Heart left ventricle (tissue), 16 donors: ENCODE data around the gene KANSL3. TPM values are rescaled to one million over a fixed set of nuclear protein-coding genes. Genes with fewer than 3 reads are reported as not detected.
"Not testable (repeated sequence)": the region's sequence is repeated elsewhere in the genome, so short reads cannot be mapped to it uniquely, and the experiment has no call there.

ENCODE experiments used
- ATAC-seq, 4 donors: fragments of 200-7000 bp; cut with Tn5 transposase; one replicate each; pipeline ENCODE4 v1.9.1; 2020 to 2022; ENCODE audit warnings: moderate library complexity in 4 of 4, mild to moderate bottlenecking in 3 of 4, moderate number of reproducible peaks in 1 of 4
- DNase-seq, 5 donors: peaks; one replicate each; pipeline ENCODE4 v3.0.0-alpha.2; 2020
- H3K27ac ChIP-seq, 12 donors: fragments of 200-600 bp; sonication (generic) in 4 of 12; one replicate each; pipeline versions ENCODE4 v1.5.0 to v1.8.0; 2016 to 2022; ENCODE audit warnings: mild to moderate bottlenecking in 2 of 12
- H3K27me3 ChIP-seq, 9 donors: fragments of 200-600 bp; sonication (generic) in 2 of 9; one replicate each; pipeline versions ENCODE4 v1.5.1 to v1.8.0; 2016 to 2022; ENCODE audit warnings: mild to moderate bottlenecking in 3 of 9
- H3K36me3 ChIP-seq, 9 donors: fragments of 200-600 bp; sonication (generic) in 2 of 9; one replicate each; pipeline versions ENCODE4 v1.5.0 to v1.8.0; 2018 to 2022; ENCODE audit warnings: mild to moderate bottlenecking in 2 of 9
- H3K4me1 ChIP-seq, 12 donors: fragments of 200-600 bp; sonication (generic) in 4 of 12; one replicate each; pipeline versions ENCODE4 v1.5.0 to v1.8.0; 2016 to 2022; ENCODE audit warnings: mild to moderate bottlenecking in 3 of 12
- H3K4me3 ChIP-seq, 12 donors: fragments of 200-600 bp; sonication (generic) in 4 of 12; one replicate each; pipeline versions ENCODE4 v1.5.0 to v1.8.0; 2017 to 2022; ENCODE audit warnings: mild to moderate bottlenecking in 9 of 12, moderate library complexity in 4 of 12
- H3K9me3 ChIP-seq, 12 donors: fragments of 200-600 bp; sonication (generic) in 4 of 12; one replicate each; pipeline versions ENCODE4 v1.5.0 to v1.8.0; 2016 to 2022; ENCODE audit warnings: mild to moderate bottlenecking in 1 of 12
- CTCF ChIP-seq, 12 donors: fragments of 200-600 bp; sonication (generic) in 4 of 12; IDR thresholded peaks; one replicate each; pipeline versions ENCODE4 v1.5.0 to v1.8.0; 2018 to 2022; ENCODE audit warnings: antibody characterized with exemption in 12 of 12, mild to moderate bottlenecking in 5 of 12
- POLR2A ChIP-seq, 2 donors: fragments of 450-650 bp; IDR thresholded peaks; one replicate each; pipeline ENCODE4 v1.6.1; 2017; ENCODE audit warnings: antibody characterized with exemption in 2 of 2, mild to moderate bottlenecking in 2 of 2, moderate library complexity in 2 of 2
- WGBS, 4 donors: extraction: QIAGEN DNeasy Blood & Tissue Kit in 2 of 4; methylation state at CpG; one replicate each; pipeline versions ENCODE4 v1.1.5 to v1.1.7; 2013 to 2018; 5-methylcytosine and 5-hydroxymethylcytosine counted together
- intact Hi-C, 10 donors: fragments of 100-400 bp; cut with DNase I; formaldehyde crosslinking; loops; one replicate each; pipeline versions ENCODE4 v1.11.1 to v1.14.2; 2022
- polyA plus RNA-seq, 2 donors: library from polyadenylated mRNA; stranded (reverse); fragments of 200-250 nt; gene quantifications; one replicate each; pipeline ENCODE4 v1.2.3, GENCODE V29; 2013
- total RNA-seq, 9 donors: library from RNA; depleted of rRNA in 2 of 9; stranded (reverse); fragments of >200 nt in 2 of 9; fragmentation: NEBNext Ultra II Directional in 3 of 9; extraction: Animal tissue kit (Norgen Biotek cat#: 25700) in 3 of 9; gene quantifications; one replicate each; pipeline versions ENCODE4 v1.1.0 to v1.2.4, GENCODE V29; 2016 to 2023
- donor health status: ischemic (EF 13 %, LVEDD 7.1; RV severe dilation, severe dysfunction).
- donor health status: healthy with polysubstance abuse.
- donor health status: DM: no; HTN: yes; CAD: no.
- donor health status: DM: no; HTN: no; CAD: no.
- donor health status: ischemic (EF 25% LVEDD 6.9; RV normal size, moderate dysfunction).
- donor health status: ischemic (EF 25% LVEDD 5.7; RV mildly dilated, moderate dysfunction).
- donor health status: healthy.
- donor health status: DM: yes; HTN: yes; CAD: no.
- donor health status: ischemic (EF 35%, LVEDD 5.7; RV mildly dilated, moderate dysfunction).
- donor health status: nonischemic (EF 11% LVEDD 7.7; RV severe dilation, severe dysfunction).
- donor health status: DM: yes; HTN: yes; CAD: no.
- donor health status: PGD.
- donor health status: ischemic (EF 29% LVEDD 5.4; RV normal size, mild dysfunction).
- donor health status: nonischemic (EF 23%, LVEDD 6.1; RV moderate dilation, normal function).

The KANSL3 gene
- total and polyA plus RNA-seq, 11 donors = 13.8 to 38.0 (median 30.3) TPM

GRCh38 chr2:96680561-96681141 lies 42.5 kb upstream of the KANSL3 start:
- Histone ChIP-seq H3K27me3 (no peaks in the 10 kb centered on the region), H3K4me3 (no peak overlapping the region), H3K27ac (no peak overlapping the region), H3K36me3 (no peaks in the 10 kb centered on the region), H3K4me1 (peaks cover 0 to 19% (median 4%) of the 10 kb centered on the region in 12 donors), H3K9me3 (no peaks in the 10 kb centered on the region)
- intact Hi-C loops = no loop called here
- DNase-seq = no peak
- ATAC-seq = no peak
- no peak for TF ChIP-seq CTCF (IDR thresholded peaks at IDR 0.05)
- TF ChIP-seq POLR2A (IDR thresholded peaks at IDR 0.05) = no peak
- WGBS, 4 donors = 75 to 88% (median 83%) methylated on average over 5 of the region's 5 CpGs

- intact Hi-C loops = no loop called here
- Histone ChIP-seq H3K4me1 (peaks cover 0 to 12% (median 0%) of the 10 kb centered on the region in 12 donors), H3K27me3 (no peaks in the 10 kb centered on the region), H3K36me3 (no peaks in the 10 kb centered on the region), H3K9me3 (no peaks in the 10 kb centered on the region), H3K4me3 (no peak overlapping the region), H3K27ac (no peak overlapping the region)
- no peak for TF ChIP-seq CTCF (IDR thresholded peaks at IDR 0.05)
- no peak for TF ChIP-seq POLR2A (IDR thresholded peaks at IDR 0.05)
- 39 to 49% (median 42%) methylated on average over 9 of the region's 9 CpGs for WGBS, 4 donors
- DNase-seq (no peak), ATAC-seq (peak in 2 of 4 donors; percentile 42 to 54)
Measured at GRCh38 chr2:96679848-96680247, 41.7 kb upstream of the KANSL3 start.

- no peak for ATAC-seq
- TF ChIP-seq POLR2A (IDR thresholded peaks at IDR 0.05) (no peak), CTCF (IDR thresholded peaks at IDR 0.05) (no peak)
- Histone ChIP-seq H3K9me3 (no peaks in the 10 kb centered on the region), H3K4me1 (peaks cover 0 to 15% (median 4%) of the 10 kb centered on the region in 12 donors), H3K27me3 (no peaks in the 10 kb centered on the region), H3K4me3 (no peak overlapping the region), H3K36me3 (no peaks in the 10 kb centered on the region), H3K27ac (no peak overlapping the region)
- no peak for DNase-seq
- intact Hi-C loops = no loop called here
- WGBS, 4 donors = 83 to 92% (median 88%) methylated on average over 13 to 15 of the region's 15 CpGs
Measured at GRCh38 chr2:96669539-96670215, 31.6 kb upstream of the KANSL3 start.

- no peak for TF ChIP-seq CTCF (IDR thresholded peaks at IDR 0.05)
- no peak for TF ChIP-seq POLR2A (IDR thresholded peaks at IDR 0.05)
- H3K27me3 ChIP-seq = no peaks in the 10 kb centered on the region
- no peak overlapping the region for H3K27ac ChIP-seq
- peaks cover 0 to 17% (median 4%) of the 10 kb centered on the region in 12 donors for H3K4me1 ChIP-seq
- intact Hi-C loops = no loop called here
- H3K9me3 ChIP-seq = peaks cover 0 to 8% (median 0%) of the 10 kb centered on the region in 12 donors
- no peak for DNase-seq
- no peak overlapping the region for H3K4me3 ChIP-seq
- no peaks in the 10 kb centered on the region for H3K36me3 ChIP-seq
- 72 to 78% (median 74%) methylated on average over 11 of the region's 11 CpGs for WGBS, 4 donors
- no peak for ATAC-seq
Measured at GRCh38 chr2:96668771-96669170, 30.7 kb upstream of the KANSL3 start.

- H3K9me3 ChIP-seq, H3K4me3 ChIP-seq, DNase-seq, intact Hi-C loops, H3K27me3 ChIP-seq, H3K36me3 ChIP-seq, ATAC-seq: not testable (repeated sequence)
- 90 to 96% (median 94%) methylated on average over 3 of the region's 3 CpGs for WGBS, 4 donors
- peaks cover 0 to 17% (median 4%) of the 10 kb centered on the region in 12 donors for H3K4me1 ChIP-seq
- peak overlapping the region in 10 of 12 donors; percentile 23 to 64 (median 52) for H3K27ac ChIP-seq
Measured at GRCh38 chr2:96665717-96666116, 27.6 kb upstream of the KANSL3 start.
